Urothelium cell line (cell line): ENCODE measurements around the gene SURF6.
A peak's percentile ranks its signal among the peaks of the same experiment; 100 is the strongest.
"Not testable (repeated sequence)": the region's sequence is repeated elsewhere in the genome, so short reads cannot be mapped to it uniquely, and the experiment has no call there.

Experiments
- DNase-seq: peaks from one replicate; pipeline ENCODE4 v3.0.0; 2011; ENCODE audit warnings: low spot score, mixed read lengths
- FAIRE-seq: peaks from 2 replicates; lab custom pipeline; 2011; peaks lifted over from hg19 to GRCh38; lab: Jason Lieb, UNC

The SURF6 gene

GRCh38 chr9:133335924-133336811 is at the start of gene SURF6:
Gene SURF6, minus strand, starts transcription at chr9:133336188. Its CDS starts 56 bp downstream, at chr9:133336132.
- FAIRE-seq, result no peak
- peak; percentile 90 for DNase-seq

GRCh38 chr9:133385452-133385851 is 49.5 kb upstream of the SURF6 start:
- FAIRE-seq, result no peak
- no peak for DNase-seq

- FAIRE-seq (no peak), DNase-seq (no peak)
Measured at GRCh38 chr9:133384736-133385321, 48.8 kb upstream of the SURF6 start.

GRCh38 chr9:133383438-133383837 is 47.5 kb upstream of the SURF6 start:
- FAIRE-seq (no peak), DNase-seq (no peak)

GRCh38 chr9:133382507-133383141 is 46.6 kb upstream of the SURF6 start:
- no peak for FAIRE-seq
- DNase-seq, result no peak

- FAIRE-seq, result no peak
- no peak for DNase-seq
Measured at GRCh38 chr9:133380734-133381133, 44.7 kb upstream of the SURF6 start.

- FAIRE-seq, result no peak
- no peak for DNase-seq
Measured at GRCh38 chr9:133379153-133380086, 43.4 kb upstream of the SURF6 start.

- no peak for DNase-seq
- FAIRE-seq, result no peak
Measured at GRCh38 chr9:133378408-133378962, 42.5 kb upstream of the SURF6 start.

GRCh38 chr9:133377721-133378216 is 41.8 kb upstream of the SURF6 start:
- FAIRE-seq (no peak), DNase-seq (no peak)

- FAIRE-seq, DNase-seq: not testable (repeated sequence)
Measured at GRCh38 chr9:133377280-133377679, 41.3 kb upstream of the SURF6 start.

- peak; percentile 99 for DNase-seq
- FAIRE-seq, result no peak
Measured at GRCh38 chr9:133375724-133376654, 40.0 kb upstream of the SURF6 start, which contains the start of the genes STKLD1 and SURF4. Gene STKLD1, plus strand, starts transcription at chr9:133376366. Its CDS starts 108 bp downstream, at chr9:133376474. Gene SURF4, minus strand, starts transcription at chr9:133376060. Its CDS starts 91 bp downstream, at chr9:133375969.

GRCh38 chr9:133375116-133375723 is 39.2 kb upstream of the SURF6 start:
- no peak for FAIRE-seq
- DNase-seq, result peak; percentile 44

GRCh38 chr9:133374612-133375115 is 38.7 kb upstream of the SURF6 start:
- DNase-seq (no peak), FAIRE-seq (no peak)

GRCh38 chr9:133372144-133372543 is 36.2 kb upstream of the SURF6 start:
- DNase-seq, result no peak
- FAIRE-seq, result no peak

- FAIRE-seq, result no peak
- no peak for DNase-seq
Measured at GRCh38 chr9:133371261-133371711, 35.3 kb upstream of the SURF6 start.

- DNase-seq (no peak), FAIRE-seq (no peak)
Measured at GRCh38 chr9:133370685-133371084, 34.7 kb upstream of the SURF6 start.

GRCh38 chr9:133369933-133370332 is 33.9 kb upstream of the SURF6 start:
- FAIRE-seq, result no peak
- DNase-seq, result no peak

- no peak for FAIRE-seq
- no peak for DNase-seq
Measured at GRCh38 chr9:133369422-133369821, 33.4 kb upstream of the SURF6 start.
